K562 (cell line): ENCODE data around the gene CD300E. TPM values are rescaled to one million over a fixed set of nuclear protein-coding genes. Genes with fewer than 3 reads are reported as not detected.
A peak's percentile ranks its signal among the peaks of the same experiment; 100 is the strongest.

Experiments
- ARID3A ChIP-seq: IDR thresholded peaks from 2 replicates; pipeline ENCODE4 v1.6.1; 2012; ENCODE audit warnings: low read depth, low read length, improper control_type of control experiment, borderline replicate concordance
- ARID3B ChIP-seq: fragments of 250-450 bp; sonication (Bioruptor Pico); IDR thresholded peaks from 2 replicates; pipeline ENCODE4 v1.4.0; 2020; ENCODE audit warnings: borderline replicate concordance
- CREBBP ChIP-seq: IDR thresholded peaks from one replicate; pipeline ENCODE4 v1.6.1; 2012; ENCODE audit warnings: low read depth, mild to moderate bottlenecking, control low read depth, inconsistent platforms, low read length
- HMG20B ChIP-seq: fragments of 250-450 bp; sonication (Bioruptor Pico); IDR thresholded peaks from 2 replicates; pipeline ENCODE4 v1.5.0; 2021; ENCODE audit warnings: mild to moderate bottlenecking
- HSF4 ChIP-seq: fragments of 250-450 bp; sonication (Bioruptor Pico); IDR thresholded peaks from 2 replicates; pipeline ENCODE4 v2.1.2; 2022; ENCODE audit warnings: mild to moderate bottlenecking, moderate library complexity, borderline replicate concordance
- JUN ChIP-seq, 2 experiments: sonication (generic) in 1 of 2; formaldehyde crosslinking in 1 of 2; IDR thresholded peaks; 2 replicates each; pipeline versions ENCODE4 v1.6.1 to v1.8.0; 2012 to 2022; ENCODE audit warnings: borderline replicate concordance in 2 of 2, mild to moderate bottlenecking in 2 of 2, improper control_type of control experiment in 1 of 2, low read depth in 1 of 2, low read length in 1 of 2, missing genetic modification reagents in 1 of 2
- RAD21 ChIP-seq, 2 experiments: fragments of 250-450 bp in 1 of 2; fragments of 450-650 bp in 1 of 2; sonication (Bioruptor Pico) in 1 of 2; formaldehyde crosslinking in 1 of 2; IDR thresholded peaks in 1 of 2; conservative IDR thresholded peaks in 1 of 2; 2 replicates each; pipeline versions ENCODE4 v1.4.0 to v1.8.0; 2020 to 2022; ENCODE audit warnings: mild to moderate bottlenecking in 2 of 2, moderate library complexity in 1 of 2
- ZBTB12 ChIP-seq: fragments of 250-450 bp; sonication (Bioruptor Pico); IDR thresholded peaks from 2 replicates; pipeline ENCODE4 v1.4.0; 2020
- ZBTB26 ChIP-seq: fragments of 450-650 bp; formaldehyde crosslinking; IDR thresholded peaks from 2 replicates; pipeline ENCODE4 v1.4.0; 2022; ENCODE audit warnings: missing genetic modification characterization
- ZNF12 ChIP-seq: sonication (generic); formaldehyde crosslinking; IDR thresholded peaks from 2 replicates; pipeline ENCODE4 v1.4.0; 2020; ENCODE audit warnings: mild to moderate bottlenecking, missing genetic modification reagents
- ZNF197 ChIP-seq: fragments of 200-800 bp; sonication (Bioruptor generic); IDR thresholded peaks from 2 replicates; pipeline ENCODE4 v1.6.1; 2016; ENCODE audit warnings: low read depth, missing genetic modification characterization, missing compliant biosample characterization
- ZNF407 ChIP-seq: fragments of 450-650 bp; IDR thresholded peaks from 2 replicates; pipeline ENCODE4 v1.6.1; 2016; ENCODE audit warnings: low read depth
- polyA plus RNA-seq, 8 experiments: library from polyadenylated mRNA; depleted of rRNA in 4 of 8; stranded (reverse) in 5 of 8; unstranded in 3 of 8; fragments of >200 nt; fragmentation: Nextera tagmentation in 2 of 8; fragmentation: Illumina TruSeq in 1 of 8; extraction: Ambion mirVana in 2 of 8; extraction: Trizol in 1 of 8; gene quantifications; 2 replicates each; pipeline versions ENCODE4 v1.2.1 to v1.2.3, GENCODE V29; 2011 to 2014; ENCODE audit warnings: inconsistent platforms in 1 of 8, missing spikeins in 1 of 8
- total RNA-seq, 7 experiments: library from RNA; depleted of rRNA in 6 of 7; stranded (reverse); fragments of >200 nt in 6 of 7; fragmentation: Illumina TruSeq in 2 of 7; extraction: Trizol in 2 of 7; gene quantifications; 2 replicates each; pipeline versions ENCODE4 v1.2.1 to v1.2.3, GENCODE V29; 2011 to 2021; ENCODE audit warnings: low replicate concordance in 1 of 7

The CD300E gene
- total and polyA plus RNA-seq, 9 of the 15 experiments (the other 6 are each of a cell fraction or from before 2014, with no cell fraction given) = not detected

- TF ChIP-seq ZNF407 (peak; percentile 75), ZBTB12 (CRISPR knock-in tag) (no peak), JUN (IDR thresholded peaks at IDR 0.05; ENCODE audit: borderline replicate concordance, low read depth, low read length) (no peak), JUN (CRISPR knock-in tag; IDR thresholded peaks at IDR 0.05; ENCODE audit: borderline replicate concordance) (no peak), HSF4 (no peak), ZBTB26 (CRISPR knock-in tag) (no peak), ZNF12 (CRISPR knock-in tag) (no peak), ZNF197 (CRISPR knock-in tag) (no peak), ARID3B (CRISPR knock-in tag) (no peak), HMG20B (no peak), RAD21 (CRISPR knock-in tag; conservative IDR thresholded peaks at IDR 0.05 in 1 of 2, IDR thresholded peaks at IDR 0.05 in 1 of 2) (peak in 1 of 2 experiments; percentile 47; a peak in 2 of 4 replicates), CREBBP (no peak), ARID3A (peak; percentile 80; the same call in 1 of the 2 replicates)
Observed at GRCh38 chr17:74646231-74646630, 22.7 kb upstream of the CD300E start (continued).
